HEK293 (cell line): ENCODE data around the gene GNB1L.

Experiments
- CTCF ChIA-PET: fragments of 350-600 bp; formaldehyde crosslinking; extraction: SDS; loops from one replicate; lab custom pipeline; 2021; ENCODE audit warnings: antibody characterized with exemption; lab: Yijun Ruan, JAX
- POLR2A ChIA-PET: fragments of 300-600 bp; formaldehyde crosslinking; extraction: SDS; loops from one replicate; lab custom pipeline; 2020; ENCODE audit warnings: antibody characterized with exemption, inconsistent platforms; lab: Yijun Ruan, JAX
- H3K27ac ChIP-seq: fragments of 200-500 bp; sonication (Bioruptor generic); 2 replicates; pipeline ENCODE4 v1.5.1; 2014; ENCODE audit warnings: low read depth, low read length, control low read depth, inconsistent platforms; ENCODE audit errors: extremely low read depth
- H3K36me3 ChIP-seq, 2 experiments: fragments of 200-500 bp in 1 of 2; sonication (Bioruptor generic) in 1 of 2; 1 replicate in 1 of 2; 2 replicates in 1 of 2; pipeline ENCODE4 v1.5.1; 2014 to 2017; ENCODE audit warnings: inconsistent platforms in 2 of 2, low read length in 2 of 2; ENCODE audit not compliant: control insufficient read depth in 2 of 2, insufficient read depth in 1 of 2
- H3K4me1 ChIP-seq: fragments of 200-500 bp; sonication (Bioruptor generic); 2 replicates; pipeline ENCODE4 v1.5.1; 2014; ENCODE audit warnings: mild to moderate bottlenecking, low read length, inconsistent platforms; ENCODE audit not compliant: control insufficient read depth, insufficient read depth
- H3K4me3 ChIP-seq: 2 replicates; pipeline ENCODE4 v1.5.1; 2011; ENCODE audit warnings: low read depth, mild to moderate bottlenecking, control low read depth, low read length, moderate library complexity
- H3K9me3 ChIP-seq: fragments of 200-500 bp; sonication (Bioruptor generic); 2 replicates; pipeline ENCODE4 v1.5.1; 2014; ENCODE audit warnings: low read depth, low read length, inconsistent platforms; ENCODE audit not compliant: control insufficient read depth, insufficient read depth
- GLIS2 ChIP-seq: fragments of 450-650 bp; formaldehyde crosslinking; IDR thresholded peaks from 2 replicates; pipeline ENCODE4 v1.5.1; 2016; ENCODE audit warnings: missing biosample characterization, missing genetic modification characterization
- HOXA7 ChIP-seq: sonication (generic); formaldehyde crosslinking; IDR thresholded peaks from 2 replicates; pipeline ENCODE4 v1.8.1; 2022; ENCODE audit warnings: missing genetic modification reagents, borderline replicate concordance
- MZF1 ChIP-seq: fragments of 450-650 bp; formaldehyde crosslinking; IDR thresholded peaks from 2 replicates; pipeline ENCODE4 v1.5.1; 2017; ENCODE audit warnings: missing biosample characterization, missing genetic modification characterization, borderline replicate concordance
- RBAK ChIP-seq: fragments of 450-650 bp; formaldehyde crosslinking; IDR thresholded peaks from 2 replicates; pipeline ENCODE4 v1.5.1; 2016; ENCODE audit warnings: missing biosample characterization, missing genetic modification characterization
- TRIM28 ChIP-seq: IDR thresholded peaks from 2 replicates; pipeline ENCODE4 v1.6.1; 2011; ENCODE audit warnings: low read length, control low read depth, borderline replicate concordance
- ZNF248 ChIP-seq: fragments of 450-650 bp; formaldehyde crosslinking; IDR thresholded peaks from 2 replicates; pipeline ENCODE4 v1.5.1; 2017; ENCODE audit warnings: missing biosample characterization, missing genetic modification characterization
- ZNF341 ChIP-seq: fragments of 450-650 bp; formaldehyde crosslinking; IDR thresholded peaks from 2 replicates; pipeline ENCODE4; 2016; ENCODE audit warnings: low read depth, missing biosample characterization, missing genetic modification characterization
- ZNF404 ChIP-seq: fragments of 450-650 bp; formaldehyde crosslinking; IDR thresholded peaks from 2 replicates; pipeline ENCODE4 v1.5.1; 2017; ENCODE audit warnings: missing biosample characterization, missing genetic modification characterization
- ZNF530 ChIP-seq: fragments of 450-650 bp; formaldehyde crosslinking; IDR thresholded peaks from 2 replicates; pipeline ENCODE4 v1.5.1; 2016; ENCODE audit warnings: low read depth, missing biosample characterization, missing genetic modification characterization
- ZNF544 ChIP-seq: fragments of 450-650 bp; formaldehyde crosslinking; IDR thresholded peaks from 2 replicates; pipeline ENCODE4 v1.5.0; 2017; ENCODE audit warnings: missing biosample characterization, missing genetic modification characterization
- ZNF555 ChIP-seq: fragments of 450-650 bp; formaldehyde crosslinking; conservative IDR thresholded peaks from 2 replicates; pipeline ENCODE4 v1.5.1; 2017; ENCODE audit warnings: missing biosample characterization, mild to moderate bottlenecking, missing genetic modification characterization, inconsistent platforms
- TF ChIP-seq, protein P1 (sequence below): fragments of 450-650 bp; formaldehyde crosslinking; IDR thresholded peaks from 2 replicates; pipeline ENCODE4 v1.5.1; 2016; ENCODE audit warnings: missing biosample characterization, missing genetic modification characterization
- TF ChIP-seq, protein P2 (sequence below): fragments of 450-650 bp; formaldehyde crosslinking; IDR thresholded peaks from 2 replicates; pipeline ENCODE4 v1.5.1; 2016; ENCODE audit warnings: missing biosample characterization, missing genetic modification characterization
- TF ChIP-seq, protein P3 (sequence below): fragments of 450-650 bp; formaldehyde crosslinking; IDR thresholded peaks from 2 replicates; pipeline ENCODE4 v1.5.1; 2017; ENCODE audit warnings: missing biosample characterization, missing genetic modification characterization
- TF ChIP-seq, protein P4 (sequence below): fragments of 450-650 bp; formaldehyde crosslinking; IDR thresholded peaks from 2 replicates; pipeline ENCODE4 v1.5.1; 2016; ENCODE audit warnings: missing biosample characterization, missing genetic modification characterization

GNB1L gene

DNA sequence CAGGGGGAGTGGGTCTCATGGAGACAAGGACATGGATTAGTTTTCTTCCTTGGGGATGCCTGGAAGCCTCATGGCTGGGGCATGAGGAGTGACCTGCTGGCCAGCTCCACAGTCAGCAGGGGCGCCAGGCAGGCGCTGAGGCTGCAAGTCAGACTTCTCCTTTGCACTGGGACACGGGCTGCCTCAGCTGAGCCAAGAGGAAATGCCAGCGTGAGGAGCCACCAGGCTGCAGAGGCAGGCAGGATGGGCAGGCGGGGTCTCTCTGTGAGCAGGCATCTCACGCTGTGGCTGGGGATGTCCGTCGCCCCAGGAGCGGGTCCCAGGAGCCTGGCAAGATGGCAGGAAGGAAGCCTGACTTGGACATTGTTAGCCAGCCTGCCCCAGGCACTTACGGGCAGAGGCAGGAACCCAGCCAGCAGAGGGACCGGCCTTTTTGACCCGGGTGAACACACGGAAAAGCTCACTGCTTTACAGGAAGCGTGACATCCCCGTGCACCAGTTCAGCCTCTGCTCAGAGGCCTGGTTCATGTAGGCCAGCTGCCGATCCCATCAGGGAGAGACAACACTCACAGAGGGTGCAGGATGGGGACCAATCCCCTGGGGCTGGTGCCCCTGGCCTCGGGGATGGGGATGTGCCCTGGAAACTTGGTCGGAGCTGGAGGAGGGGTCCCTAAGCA, 10.2 kb downstream of the GNB1L start (continued):
- TF ChIP-seq ZNF248 (tag by site-specific recombination) (no peak), ZNF555 (tag by site-specific recombination) (no peak), RBAK (no peak), ZNF530 (tag by site-specific recombination) (no peak), HOXA7 (CRISPR knock-in tag) (no peak), TRIM28 (no peak), ZNF404 (no peak), ZNF544 (tag by site-specific recombination) (no peak)

DNA sequence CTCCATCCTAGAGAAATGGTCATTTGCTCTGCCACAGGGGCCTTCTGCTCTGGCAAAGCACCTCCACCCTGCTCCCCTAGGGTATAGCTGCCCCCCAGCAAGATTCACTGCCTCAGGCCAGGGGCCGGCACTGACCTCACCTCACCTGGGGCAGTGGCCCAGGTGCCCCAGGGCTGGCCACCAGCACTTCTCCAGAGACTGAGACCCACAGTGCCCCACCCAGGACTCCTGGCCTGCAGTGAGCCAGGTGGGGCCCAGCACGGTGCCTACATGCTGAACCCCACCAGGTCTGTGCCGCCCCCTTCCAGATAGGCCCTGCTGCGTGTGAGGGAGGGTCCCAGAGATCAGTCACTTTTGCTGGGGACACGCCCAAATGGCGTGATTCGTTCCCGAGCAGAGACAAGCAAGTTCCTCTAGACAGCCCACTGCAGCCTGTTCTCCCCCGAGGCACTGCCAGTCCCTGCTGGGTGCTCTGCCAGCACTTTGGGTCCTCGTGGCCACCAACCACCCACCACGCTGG, 10.8 kb downstream of the GNB1L start:
- H3K27ac ChIP-seq = no peak overlapping the region
- H3K4me1 ChIP-seq = peaks cover 5% of the 10 kb centered on the region; the same call in 1 of the 2 replicates
- POLR2A ChIA-PET = no interaction called here
- no peaks in the 10 kb centered on the region for H3K9me3 ChIP-seq
- H3K4me3 ChIP-seq = no peak overlapping the region
- TF ChIP-seq ZNF341 (tag by site-specific recombination) (no peak), HOXA7 (CRISPR knock-in tag) (no peak), MZF1 (tag by site-specific recombination) (no peak), GLIS2 (tag by site-specific recombination) (0 out of 2 replicates have a peak, but pooled peaks have one; percentile 11)
- TF ChIP-seq, protein P1, sequence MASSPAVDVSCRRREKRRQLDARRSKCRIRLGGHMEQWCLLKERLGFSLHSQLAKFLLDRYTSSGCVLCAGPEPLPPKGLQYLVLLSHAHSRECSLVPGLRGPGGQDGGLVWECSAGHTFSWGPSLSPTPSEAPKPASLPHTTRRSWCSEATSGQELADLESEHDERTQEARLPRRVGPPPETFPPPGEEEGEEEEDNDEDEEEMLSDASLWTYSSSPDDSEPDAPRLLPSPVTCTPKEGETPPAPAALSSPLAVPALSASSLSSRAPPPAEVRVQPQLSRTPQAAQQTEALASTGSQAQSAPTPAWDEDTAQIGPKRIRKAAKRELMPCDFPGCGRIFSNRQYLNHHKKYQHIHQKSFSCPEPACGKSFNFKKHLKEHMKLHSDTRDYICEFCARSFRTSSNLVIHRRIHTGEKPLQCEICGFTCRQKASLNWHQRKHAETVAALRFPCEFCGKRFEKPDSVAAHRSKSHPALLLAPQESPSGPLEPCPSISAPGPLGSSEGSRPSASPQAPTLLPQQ (tag by site-specific recombination) = 0 out of 2 replicates have a peak, but pooled peaks have one; percentile 24
- TF ChIP-seq, protein P2, sequence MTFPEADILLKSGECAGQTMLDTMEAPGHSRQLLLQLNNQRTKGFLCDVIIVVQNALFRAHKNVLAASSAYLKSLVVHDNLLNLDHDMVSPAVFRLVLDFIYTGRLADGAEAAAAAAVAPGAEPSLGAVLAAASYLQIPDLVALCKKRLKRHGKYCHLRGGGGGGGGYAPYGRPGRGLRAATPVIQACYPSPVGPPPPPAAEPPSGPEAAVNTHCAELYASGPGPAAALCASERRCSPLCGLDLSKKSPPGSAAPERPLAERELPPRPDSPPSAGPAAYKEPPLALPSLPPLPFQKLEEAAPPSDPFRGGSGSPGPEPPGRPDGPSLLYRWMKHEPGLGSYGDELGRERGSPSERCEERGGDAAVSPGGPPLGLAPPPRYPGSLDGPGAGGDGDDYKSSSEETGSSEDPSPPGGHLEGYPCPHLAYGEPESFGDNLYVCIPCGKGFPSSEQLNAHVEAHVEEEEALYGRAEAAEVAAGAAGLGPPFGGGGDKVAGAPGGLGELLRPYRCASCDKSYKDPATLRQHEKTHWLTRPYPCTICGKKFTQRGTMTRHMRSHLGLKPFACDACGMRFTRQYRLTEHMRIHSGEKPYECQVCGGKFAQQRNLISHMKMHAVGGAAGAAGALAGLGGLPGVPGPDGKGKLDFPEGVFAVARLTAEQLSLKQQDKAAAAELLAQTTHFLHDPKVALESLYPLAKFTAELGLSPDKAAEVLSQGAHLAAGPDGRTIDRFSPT = no peak
- TF ChIP-seq, protein P3, sequence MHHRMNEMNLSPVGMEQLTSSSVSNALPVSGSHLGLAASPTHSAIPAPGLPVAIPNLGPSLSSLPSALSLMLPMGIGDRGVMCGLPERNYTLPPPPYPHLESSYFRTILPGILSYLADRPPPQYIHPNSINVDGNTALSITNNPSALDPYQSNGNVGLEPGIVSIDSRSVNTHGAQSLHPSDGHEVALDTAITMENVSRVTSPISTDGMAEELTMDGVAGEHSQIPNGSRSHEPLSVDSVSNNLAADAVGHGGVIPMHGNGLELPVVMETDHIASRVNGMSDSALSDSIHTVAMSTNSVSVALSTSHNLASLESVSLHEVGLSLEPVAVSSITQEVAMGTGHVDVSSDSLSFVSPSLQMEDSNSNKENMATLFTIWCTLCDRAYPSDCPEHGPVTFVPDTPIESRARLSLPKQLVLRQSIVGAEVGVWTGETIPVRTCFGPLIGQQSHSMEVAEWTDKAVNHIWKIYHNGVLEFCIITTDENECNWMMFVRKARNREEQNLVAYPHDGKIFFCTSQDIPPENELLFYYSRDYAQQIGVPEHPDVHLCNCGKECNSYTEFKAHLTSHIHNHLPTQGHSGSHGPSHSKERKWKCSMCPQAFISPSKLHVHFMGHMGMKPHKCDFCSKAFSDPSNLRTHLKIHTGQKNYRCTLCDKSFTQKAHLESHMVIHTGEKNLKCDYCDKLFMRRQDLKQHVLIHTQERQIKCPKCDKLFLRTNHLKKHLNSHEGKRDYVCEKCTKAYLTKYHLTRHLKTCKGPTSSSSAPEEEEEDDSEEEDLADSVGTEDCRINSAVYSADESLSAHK (tag by site-specific recombination) = no peak
- TF ChIP-seq, protein P4, sequence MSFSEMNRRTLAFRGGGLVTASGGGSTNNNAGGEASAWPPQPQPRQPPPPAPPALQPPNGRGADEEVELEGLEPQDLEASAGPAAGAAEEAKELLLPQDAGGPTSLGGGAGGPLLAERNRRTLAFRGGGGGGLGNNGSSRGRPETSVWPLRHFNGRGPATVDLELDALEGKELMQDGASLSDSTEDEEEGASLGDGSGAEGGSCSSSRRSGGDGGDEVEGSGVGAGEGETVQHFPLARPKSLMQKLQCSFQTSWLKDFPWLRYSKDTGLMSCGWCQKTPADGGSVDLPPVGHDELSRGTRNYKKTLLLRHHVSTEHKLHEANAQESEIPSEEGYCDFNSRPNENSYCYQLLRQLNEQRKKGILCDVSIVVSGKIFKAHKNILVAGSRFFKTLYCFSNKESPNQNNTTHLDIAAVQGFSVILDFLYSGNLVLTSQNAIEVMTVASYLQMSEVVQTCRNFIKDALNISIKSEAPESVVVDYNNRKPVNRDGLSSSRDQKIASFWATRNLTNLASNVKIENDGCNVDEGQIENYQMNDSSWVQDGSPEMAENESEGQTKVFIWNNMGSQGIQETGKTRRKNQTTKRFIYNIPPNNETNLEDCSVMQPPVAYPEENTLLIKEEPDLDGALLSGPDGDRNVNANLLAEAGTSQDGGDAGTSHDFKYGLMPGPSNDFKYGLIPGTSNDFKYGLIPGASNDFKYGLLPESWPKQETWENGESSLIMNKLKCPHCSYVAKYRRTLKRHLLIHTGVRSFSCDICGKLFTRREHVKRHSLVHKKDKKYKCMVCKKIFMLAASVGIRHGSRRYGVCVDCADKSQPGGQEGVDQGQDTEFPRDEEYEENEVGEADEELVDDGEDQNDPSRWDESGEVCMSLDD = no peak
- TF ChIP-seq, all 188 proteins: peak for 2
- H3K36me3 ChIP-seq = peaks cover 0 to 23% of the 10 kb centered on the region in 2 experiments; a peak in 1 of 3 replicates
- CTCF ChIA-PET = no interaction called here
